CMK (cell line): Measurements from ENCODE around the gene CACNA2D2.

ENCODE experiments used
- DNase-seq: peaks from one replicate; pipeline ENCODE4 v3.0.0-alpha.2; 2010; ENCODE audit warnings: low read depth

The CACNA2D2 gene

DNA sequence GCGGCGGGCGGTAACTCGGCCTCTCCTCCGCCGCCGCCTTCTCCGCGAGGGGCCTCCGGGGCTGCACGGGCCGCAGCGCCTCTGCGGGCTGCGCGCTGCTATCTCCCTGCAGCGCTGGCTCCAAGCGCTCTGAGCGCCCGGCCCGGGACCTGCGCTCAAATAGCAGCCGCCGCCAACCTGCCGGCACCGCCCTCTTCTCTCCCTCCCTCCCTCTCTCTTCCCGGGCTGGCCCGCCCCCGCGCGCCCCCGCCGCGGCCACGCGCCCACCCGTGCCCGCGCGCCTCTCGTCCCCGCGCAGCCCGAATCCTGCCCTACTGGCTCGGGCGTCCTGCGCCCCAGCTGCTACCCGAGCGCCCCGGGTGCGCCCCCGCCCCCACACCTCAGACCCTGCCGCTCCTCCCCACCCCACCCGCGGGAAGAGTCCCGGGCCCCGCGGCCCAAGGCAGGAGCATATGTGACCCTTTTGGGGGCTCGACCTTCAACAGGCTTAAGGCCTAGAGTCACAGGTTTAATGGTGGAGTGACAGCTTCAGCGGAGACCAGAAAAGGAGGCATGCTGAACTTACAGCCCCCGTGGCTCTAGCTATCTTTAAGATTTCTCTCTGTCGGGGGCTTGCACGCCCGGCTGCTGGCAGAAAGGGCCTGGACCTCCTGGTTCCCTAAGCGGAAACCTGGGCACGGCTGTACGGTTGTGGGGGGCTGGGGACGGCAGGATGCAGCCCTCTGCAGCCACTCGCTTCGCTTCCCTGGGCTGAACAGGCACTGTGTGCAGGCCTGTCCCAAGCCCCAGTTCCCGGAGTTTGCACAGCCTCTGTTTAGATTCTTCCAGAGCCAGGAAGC, at the start of gene CACNA2D2:
Gene CACNA2D2, minus strand, starts transcription at position 131 of the 839 bp plus-strand sequence. CDS start 211 bp downstream, outside the sequence.
- DNase-seq: no peak

DNA sequence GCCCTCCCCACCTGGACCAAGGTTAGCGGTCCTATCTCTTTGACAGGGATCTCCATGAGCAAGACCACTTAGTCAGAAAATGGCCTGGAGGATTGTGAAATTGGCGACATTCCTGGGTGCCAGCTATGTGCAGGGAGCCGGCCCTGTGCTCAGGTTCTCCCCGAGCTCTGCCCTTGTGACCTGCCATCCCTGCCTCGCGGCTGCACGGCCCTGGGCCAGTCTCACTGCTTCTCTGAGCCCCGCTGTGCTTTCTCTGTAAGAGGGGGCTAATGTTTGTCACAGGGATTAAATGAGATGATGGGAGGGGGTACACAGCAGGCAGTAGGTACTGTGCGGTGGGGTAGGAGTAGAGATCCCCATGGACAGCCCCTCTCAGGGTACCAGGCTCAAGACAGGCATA, 49.2 kb upstream of the CACNA2D2 start:
- no peak for DNase-seq

DNA sequence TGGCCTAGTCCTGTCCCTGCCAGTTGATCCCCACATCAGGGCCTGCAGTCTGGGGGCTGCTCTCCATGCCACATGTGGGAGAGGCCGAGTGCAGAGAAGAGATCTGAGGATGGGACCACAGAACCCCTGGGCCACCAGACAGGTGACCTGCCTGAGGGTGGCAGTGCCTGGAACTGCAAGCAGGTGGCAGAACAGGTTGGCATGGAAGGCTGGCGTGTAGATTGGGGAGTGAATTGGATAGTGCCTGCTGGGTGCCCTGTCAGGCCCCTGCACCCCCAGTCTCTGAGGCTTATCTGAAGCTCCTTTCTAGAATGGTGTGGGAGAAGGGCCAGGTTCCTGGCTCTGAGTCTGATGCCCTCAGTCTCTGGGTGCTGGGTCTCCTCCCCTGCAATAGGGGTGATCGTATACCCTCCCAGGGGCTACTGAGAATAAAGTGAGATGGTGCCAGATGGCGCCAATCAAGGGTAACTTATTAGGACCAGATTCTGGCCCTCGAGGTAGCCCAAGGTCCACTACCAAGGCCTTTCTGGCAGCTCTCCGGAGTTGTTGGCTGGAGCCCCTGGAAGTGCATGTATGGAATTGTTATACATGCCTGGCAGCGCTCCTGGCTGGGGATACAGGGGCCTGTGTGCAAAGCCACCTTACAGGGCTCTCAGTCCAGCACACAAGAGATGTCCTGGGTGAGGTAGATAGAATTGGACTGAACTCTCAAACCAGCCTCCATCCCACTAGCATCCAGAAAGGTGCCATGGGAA, 48.4 kb upstream of the CACNA2D2 start:
- DNase-seq: no peak

DNA sequence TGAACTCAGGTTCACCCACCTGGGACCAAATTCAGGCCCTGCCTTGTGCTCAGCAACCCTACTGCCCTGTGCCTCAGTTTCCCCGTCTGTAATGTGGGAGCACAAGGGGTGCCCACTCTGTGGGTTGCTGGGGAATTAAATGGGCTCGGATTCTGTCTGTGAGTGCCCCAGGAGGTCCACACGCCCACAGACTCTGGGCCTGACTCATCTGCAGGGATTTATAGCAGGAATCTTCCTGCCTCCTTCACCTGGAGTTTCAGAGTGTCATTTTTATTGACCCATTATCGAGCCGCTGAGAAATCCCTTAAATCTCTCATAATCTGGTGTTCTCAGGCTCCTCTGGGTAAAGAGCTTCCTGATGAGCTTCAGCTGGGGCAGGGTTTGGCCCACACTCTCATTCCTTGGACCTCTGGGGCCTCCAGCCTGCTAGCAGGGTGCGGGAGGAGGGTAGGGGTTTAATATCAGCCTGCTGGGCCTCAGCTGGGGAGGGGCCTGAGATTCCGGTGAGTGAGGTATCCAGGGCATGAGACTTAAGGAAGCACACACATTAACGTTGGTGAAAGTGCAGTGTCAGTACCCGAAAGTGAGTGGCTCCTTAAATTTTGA, 47.7 kb upstream of the CACNA2D2 start:
- DNase-seq: no peak

DNA sequence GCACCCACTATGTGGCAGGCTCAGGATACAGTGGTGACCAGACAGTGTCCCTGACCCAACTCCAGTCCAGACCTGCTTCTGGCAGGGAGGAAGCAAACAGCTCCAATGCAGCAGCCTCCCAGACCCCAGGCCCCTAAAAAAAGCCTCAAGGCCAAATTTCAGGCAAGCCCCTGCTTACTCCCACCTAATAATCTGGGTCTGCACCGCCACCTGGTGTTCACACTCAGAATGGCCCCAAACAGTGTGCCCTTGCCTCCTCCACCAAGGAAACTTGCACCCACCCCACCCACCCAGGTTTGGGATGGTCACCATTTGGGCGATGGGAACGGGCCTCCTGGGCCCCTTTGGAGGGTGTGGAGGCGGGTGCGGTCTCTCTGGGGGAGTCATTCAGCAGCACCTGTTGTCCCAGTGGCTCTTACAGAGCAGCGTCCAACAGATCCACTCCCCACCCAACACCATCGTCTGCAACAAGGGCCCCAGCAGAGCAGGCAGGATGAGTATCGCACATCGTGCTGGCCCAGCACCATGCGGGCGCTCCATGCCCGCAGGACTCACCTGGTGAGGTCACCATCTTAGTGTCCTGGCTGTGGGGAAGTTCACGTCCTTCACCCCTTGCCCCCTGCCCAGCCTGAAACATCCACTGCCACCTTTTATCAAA, 46.8 kb upstream of the CACNA2D2 start:
- DNase-seq: no peak

DNA sequence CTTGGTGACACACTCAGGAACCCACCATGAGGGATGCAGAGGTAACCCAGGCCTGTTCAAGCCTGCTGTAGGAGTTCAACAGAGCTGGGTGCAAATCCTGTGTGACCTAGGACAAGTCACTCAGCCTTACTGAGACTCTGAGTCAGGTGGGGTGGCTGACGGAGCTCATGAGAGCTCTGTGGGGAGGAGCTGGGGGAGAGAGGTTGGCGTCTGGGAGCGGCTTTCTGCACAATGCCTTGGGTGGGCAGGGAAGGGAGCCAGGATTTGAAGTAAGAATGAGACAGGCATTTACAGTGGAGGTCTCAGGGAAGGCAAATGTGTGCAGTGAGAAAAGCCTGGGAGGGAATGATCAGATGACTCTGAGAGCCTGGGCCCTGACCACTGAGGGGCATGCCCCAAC, 45.8 kb upstream of the CACNA2D2 start:
- DNase-seq: no peak

DNA sequence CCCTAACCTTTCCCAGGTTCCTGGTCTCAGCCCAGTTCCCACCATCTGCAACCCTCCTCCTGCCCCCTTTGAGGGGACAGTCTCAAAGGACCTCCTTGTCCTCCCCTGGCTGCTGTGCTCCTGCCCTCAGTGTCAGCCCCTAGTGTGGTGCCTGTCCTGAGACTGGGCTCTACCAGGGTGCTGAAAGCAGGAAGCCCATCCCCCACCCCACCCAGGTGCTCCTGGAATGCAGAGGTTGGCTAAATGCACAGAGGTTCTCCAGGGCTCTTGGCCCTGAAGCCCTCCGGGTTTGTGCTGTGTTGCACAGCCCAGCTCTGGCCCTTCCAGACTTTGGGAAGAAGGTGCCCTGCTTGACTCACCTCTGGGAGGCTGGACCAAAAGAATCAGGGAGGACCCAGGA, 42.3 kb upstream of the CACNA2D2 start:
- DNase-seq: no peak

DNA sequence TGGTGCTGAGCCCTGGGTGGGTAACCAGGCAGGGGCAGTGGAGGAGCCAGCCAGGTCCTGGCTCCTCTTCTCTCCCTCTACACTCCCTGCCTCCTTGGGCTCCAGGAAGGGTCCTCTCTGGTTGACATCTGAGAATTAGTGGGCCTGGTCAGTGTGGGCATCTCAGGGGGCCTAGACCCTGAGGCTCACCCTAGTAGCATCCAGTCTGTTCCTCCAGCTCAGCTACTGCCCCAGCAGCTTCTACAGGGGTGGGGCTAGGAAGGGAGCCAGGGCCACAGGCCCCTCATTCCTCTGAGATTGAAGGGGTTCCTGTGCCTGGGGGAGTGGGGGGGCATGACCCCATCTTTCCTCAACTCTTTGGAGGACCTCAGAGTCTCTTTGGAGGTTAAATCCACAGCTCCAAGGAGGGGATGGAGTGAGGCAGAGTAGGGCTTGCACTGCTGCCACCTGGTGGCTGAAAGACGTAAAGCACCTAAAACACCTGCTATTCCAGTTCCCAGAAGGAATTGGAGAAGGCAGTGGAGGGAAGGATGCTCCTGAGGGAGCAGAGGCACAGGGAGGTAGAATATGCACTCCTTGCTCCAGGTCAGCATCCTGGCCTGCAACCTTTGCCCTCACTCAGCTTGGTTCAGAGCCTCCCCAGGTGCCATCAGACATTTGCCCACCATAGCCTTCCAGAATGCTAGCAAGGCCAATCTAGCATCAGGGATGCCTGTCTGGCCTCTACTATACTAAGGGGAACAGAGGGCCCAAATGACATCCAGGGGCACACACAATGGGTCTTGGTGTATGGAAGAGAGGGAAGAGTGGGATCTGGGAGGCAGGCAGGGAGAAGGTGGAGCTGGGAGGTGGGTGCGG, 39.0 kb upstream of the CACNA2D2 start:
- DNase-seq: no peak

DNA sequence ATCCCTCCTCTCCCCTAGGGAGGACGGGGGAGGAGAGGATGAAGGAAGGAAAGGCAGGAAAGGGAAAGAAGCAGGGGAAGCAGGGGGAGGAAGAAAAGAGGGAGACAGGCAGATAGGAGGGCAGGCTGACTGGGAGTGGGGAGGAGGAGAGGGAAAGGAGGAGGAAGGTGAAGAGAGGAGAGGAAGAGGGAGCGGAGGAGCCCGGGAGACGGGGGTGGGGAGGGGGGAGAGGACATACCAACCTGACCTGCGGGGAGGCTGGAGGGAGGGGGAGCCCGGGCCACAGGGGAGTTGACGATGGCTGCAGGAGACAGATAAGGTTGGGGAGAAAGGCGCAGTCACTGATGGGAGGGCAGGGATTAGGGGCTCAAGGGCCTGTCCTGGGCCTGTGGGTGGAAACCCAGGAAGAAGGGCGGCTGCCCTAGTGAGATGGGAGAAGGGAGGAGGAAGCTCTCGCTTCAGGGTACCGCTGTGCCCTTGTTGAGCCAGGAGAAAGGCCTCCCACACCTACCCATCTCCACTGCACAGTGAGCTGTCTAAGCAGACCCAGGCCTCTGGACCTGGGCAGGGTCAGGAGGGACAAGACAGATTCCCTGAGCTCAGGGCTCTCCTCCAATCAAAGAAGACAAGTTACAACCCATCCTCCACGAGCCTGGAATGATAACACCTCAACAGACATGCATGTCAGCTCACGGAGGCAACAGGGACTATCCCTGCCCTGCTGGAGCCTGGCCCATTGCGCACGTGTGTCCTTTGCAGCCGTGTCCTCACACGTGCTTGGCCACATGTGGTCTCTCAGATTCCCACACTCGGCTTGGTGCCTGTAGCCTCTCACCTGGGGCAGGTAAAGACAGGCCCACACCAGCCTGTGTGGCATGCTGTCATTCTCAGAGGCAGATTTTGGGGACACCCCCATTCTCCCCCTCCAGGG, 36.2 kb upstream of the CACNA2D2 start:
- DNase-seq: peak; percentile 69

DNA sequence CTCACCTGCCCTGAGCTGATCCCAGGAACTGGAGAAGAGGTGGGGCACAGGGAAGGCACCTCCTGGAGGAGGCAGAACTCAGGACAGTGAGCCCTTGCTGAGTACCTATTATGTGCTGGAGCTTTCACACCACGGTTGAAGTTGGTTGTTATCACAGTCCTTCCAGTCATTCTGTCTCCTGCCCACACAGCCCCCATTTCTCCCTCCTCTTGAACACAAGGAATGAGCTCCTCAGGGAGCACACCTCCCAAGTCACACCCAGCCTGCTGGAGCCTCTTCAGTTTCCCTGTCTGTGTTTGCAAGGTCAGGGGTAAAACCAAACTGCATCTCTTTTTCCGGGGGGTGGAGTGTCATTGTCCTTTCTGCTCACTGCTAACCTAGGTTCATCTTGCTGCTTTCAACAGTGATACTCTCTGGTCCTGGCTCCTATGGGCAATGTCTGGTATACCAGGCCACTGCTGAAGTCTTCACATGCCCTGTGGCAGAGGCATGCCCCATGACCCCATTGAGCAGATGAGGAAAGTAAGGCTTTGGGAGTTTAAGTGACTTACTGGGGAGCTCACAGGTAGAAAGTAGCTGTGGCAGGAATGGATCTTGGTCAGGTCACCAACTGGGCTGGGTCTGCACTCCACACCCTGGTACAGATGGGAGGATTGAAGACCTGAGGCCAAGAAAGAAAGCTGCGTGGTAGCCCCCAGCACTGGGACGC, 34.1 kb upstream of the CACNA2D2 start:
- no peak for DNase-seq

DNA sequence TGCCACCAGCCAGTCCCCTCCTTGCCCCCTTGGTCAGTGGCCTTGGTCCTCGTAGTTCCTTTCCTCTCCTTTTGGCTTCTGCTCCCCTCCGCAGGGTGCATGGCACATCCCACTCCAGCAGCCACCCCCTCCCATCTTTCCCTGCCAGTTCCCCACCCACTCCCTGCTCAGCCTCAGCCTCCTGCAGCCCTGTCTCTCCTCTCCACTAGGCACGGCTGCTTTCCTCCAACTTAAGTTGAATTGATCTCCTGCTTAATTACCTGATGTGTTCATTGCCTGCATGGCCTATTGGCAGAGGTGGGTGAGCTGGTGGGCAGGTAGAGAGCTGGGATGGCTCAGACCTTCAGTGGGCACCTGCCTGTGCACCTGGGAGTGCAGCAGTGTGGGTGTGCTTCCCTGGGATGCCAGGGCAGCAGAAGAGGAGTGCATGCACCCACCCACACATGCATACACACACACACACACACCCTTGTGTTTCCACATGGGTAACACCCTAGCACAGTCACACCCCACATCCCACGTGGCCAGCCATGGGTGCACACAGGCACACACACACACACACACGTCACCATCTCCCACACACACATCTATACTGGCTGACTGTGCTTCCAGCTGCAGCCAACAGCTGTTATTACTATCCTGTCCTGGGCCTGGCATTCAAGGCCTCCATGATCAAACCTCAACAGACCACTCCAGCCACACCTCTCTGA, 33.2 kb upstream of the CACNA2D2 start:
- no peak for DNase-seq

DNA sequence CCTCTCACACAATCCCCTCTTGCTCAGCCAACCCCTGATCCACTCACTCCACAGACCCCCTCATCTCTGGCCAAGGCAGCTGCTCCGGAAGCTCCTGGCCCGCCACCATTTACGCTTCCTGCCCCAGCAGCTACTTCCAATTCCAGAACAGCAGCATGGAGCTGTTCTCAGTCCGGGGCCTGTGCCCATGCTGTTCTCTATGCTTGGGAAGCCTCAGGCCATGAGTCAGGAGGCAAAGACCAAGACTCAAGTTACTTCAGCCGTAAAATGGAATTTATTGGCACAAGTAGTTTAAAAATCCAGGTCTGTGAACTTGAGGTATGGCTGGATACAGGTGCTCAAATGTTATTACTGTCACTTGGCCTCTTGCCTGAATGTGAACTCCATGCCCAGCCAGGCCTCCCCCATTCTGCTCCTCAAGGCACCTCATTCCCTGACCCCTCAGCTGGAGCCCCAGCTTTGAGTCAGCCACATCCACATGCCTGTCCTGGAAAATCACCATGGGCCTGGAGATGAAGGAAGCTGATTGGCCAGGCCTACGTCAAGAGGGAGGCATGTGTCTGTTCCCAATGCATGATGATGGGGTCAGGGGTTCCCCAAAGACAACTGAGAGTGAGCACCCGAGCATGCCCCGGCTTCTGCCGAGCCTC, 31.4 kb upstream of the CACNA2D2 start:
- no peak for DNase-seq

DNA sequence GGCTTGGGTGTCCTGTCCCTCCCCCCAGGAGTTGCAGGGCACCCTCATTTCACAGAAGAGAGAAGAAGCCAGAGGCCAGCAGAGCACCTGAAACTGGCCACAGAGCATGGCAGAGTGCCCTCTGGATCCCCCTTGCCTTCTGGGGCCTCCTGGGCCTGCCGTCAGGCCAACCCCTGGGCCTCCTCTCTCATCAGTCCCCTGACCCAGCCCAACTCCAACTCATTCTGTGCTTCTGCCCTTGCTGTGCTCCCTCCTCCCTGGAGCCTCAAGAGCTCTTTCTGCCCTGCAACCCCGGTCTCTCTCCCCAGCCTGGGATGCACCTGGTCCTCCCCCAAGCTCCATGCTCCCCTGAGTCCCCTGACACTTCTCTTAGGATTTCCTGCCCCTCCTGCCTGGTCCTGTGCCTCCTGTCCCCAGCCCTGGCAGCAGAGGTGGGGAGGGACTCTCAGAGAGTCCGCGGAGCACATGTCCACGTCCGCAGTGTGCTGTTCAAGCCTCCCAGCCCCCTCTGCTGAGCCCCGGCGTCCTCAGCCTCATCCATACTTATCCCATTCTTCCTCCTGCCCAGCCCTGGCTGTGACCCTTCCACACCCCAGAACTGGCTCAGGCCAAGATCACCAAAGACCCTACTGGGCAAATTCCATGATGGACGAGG, 30.5 kb upstream of the CACNA2D2 start:
- no peak for DNase-seq

DNA sequence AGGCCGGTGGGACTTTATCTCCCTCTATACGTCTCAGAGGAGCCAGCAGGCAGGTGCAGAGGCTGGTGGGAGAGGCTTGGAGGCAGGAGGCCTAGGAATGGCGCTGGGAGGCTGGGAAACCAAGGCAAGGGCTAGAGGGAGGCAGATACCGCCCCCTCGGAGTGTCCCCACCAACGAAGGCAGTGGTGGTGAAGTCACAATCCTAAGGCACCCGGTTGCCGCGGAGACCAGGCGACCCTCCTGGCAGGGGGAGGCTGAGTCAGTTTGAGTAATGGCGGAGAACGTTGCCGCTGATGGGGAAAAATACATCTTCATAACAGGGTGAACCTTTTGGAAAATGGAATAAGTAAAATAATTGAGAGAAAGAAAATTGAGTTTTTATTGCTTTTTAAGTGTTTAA, 29.9 kb upstream of the CACNA2D2 start:
- no peak for DNase-seq

DNA sequence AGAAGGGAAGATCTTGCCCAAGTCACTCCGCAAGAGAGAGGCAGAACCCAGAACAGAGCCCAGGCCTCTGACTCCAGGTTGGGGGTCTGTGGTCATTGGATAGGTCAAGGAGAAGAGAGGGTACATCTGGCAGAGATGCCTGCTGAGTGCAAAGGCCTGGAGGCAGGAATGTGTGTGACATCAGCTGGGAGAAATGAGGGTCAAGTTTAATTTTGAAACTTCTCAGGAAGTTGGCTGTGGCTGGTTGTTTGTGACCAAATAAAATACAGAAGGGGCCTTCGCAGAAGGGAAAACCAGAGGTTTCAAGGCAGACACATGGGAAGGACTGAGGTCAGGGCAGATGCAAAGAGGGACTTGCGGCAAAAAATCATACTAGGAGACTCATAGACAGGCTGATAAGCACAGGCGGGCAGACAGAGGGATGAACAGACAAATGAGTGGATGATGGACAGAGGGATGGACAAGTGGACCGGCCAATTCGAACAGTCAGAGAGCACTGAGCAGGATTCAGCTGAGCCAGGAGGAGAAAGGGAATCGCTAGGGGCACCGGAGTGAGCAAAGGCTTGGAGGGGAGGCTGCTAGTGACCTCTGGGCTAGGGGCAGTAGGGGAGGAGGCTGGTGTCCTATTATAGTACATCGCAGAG, 28.8 kb upstream of the CACNA2D2 start:
- DNase-seq: no peak

DNA sequence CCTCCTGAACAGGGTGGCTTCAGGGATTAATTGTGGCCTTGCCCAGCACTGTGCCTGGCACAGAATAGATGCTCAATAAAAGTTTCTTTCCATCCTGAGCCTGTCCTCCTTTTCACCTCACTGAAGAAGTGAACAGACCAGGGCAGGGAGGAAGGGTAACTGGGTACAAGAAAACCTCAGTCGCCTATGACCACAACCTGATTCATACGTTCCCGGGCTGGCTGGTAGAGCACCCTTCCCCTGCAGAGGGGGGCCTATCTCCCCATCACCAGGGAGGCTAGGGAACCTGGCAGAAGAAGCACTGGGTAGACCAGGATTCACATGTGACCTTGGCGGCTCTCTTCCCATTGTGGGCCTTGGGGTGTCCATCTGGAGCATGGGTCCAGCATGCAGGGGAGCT, 27.8 kb upstream of the CACNA2D2 start:
- no peak for DNase-seq
